K562 treated with DMSO at 1 percent for 48 hours (cell line): ENCODE measurements around the gene UGT1A7. TPM values are rescaled to one million over a fixed set of nuclear protein-coding genes. Genes with fewer than 3 reads are reported as not detected.

Source experiments
- total RNA-seq: library from RNA; unstranded; fragments of 300-600 nt; gene quantifications from 2 replicates; pipeline ENCODE4 v1.2.3, GENCODE V29; 2022; ENCODE audit warnings: low replicate concordance; ENCODE audit errors: extremely low read depth

UGT1A7 gene
- total RNA-seq = not detected in 2 replicates

GRCh38 chr2:233681521-233682099 lies at the start of gene UGT1A7:
TSS of gene UGT1A7 (plus strand) at chr2:233681901. CDS start at chr2:233681938, 37 bp downstream.

GRCh38 chr2:233636306-233636705 lies 45.4 kb upstream of the UGT1A7 start, which contains the start of gene UGT1A10:
TSS of gene UGT1A10 (plus strand) at chr2:233636448. CDS start at chr2:233636523, 75 bp downstream.

GRCh38 chr2:233671290-233672161 lies 10.2 kb upstream of the UGT1A7 start, which contains the start of gene UGT1A9:
TSS of gene UGT1A9 (plus strand) at chr2:233671898. CDS start at chr2:233671935, 37 bp downstream.

GRCh38 chr2:233692648-233693047 lies 10.9 kb downstream of the UGT1A7 start, which contains the start of gene UGT1A6:
TSS of gene UGT1A6 (plus strand) at chr2:233692890. CDS start at chr2:233693005, 115 bp downstream.

GRCh38 chr2:233712611-233713261 lies 31.0 kb downstream of the UGT1A7 start, which contains the start of gene UGT1A5:
TSS of gene UGT1A5 (plus strand) at chr2:233712907. CDS start at chr2:233712992, 85 bp downstream.

GRCh38 chr2:233718552-233718951 lies 36.9 kb downstream of the UGT1A7 start, which contains the start of gene UGT1A4:
TSS of gene UGT1A4 (plus strand) at chr2:233718736. CDS start at chr2:233718821, 85 bp downstream.

GRCh38 chr2:233728723-233729301 lies 47.1 kb downstream of the UGT1A7 start, which contains the start of gene UGT1A3:
TSS of gene UGT1A3 (plus strand) at chr2:233729042. CDS start at chr2:233729127, 85 bp downstream.

GRCh38 chr2:233760043-233760442 lies 78.3 kb downstream of the UGT1A7 start, which contains the start of gene UGT1A1:
TSS of gene UGT1A1 (plus strand) at chr2:233760270. CDS start at chr2:233760288, 18 bp downstream.

GRCh38 chr2:233778030-233778429 lies 96.3 kb downstream of the UGT1A7 start, which contains the start of gene MROH2A:
TSS of gene MROH2A (plus strand) at chr2:233778330. CDS start at chr2:233779359, 1,029 bp downstream.

Other genes starting within 250 kb of the UGT1A7 start
- gene USP40, start 115.1 kb upstream of the UGT1A7 start, total RNA-seq = not detected in 2 replicates
- gene UGT1A8, start 64.3 kb upstream of the UGT1A7 start, total RNA-seq = not detected in 2 replicates
- not detected in 2 replicates for gene UGT1A10, start 45.5 kb upstream of the UGT1A7 start, total RNA-seq
- not detected in 2 replicates for gene UGT1A9, start 10.0 kb upstream of the UGT1A7 start, total RNA-seq
- gene UGT1A6, start 11.0 kb downstream of the UGT1A7 start, total RNA-seq = not detected in 2 replicates
- gene UGT1A5, start 31.0 kb downstream of the UGT1A7 start, total RNA-seq = not detected in 2 replicates
- not detected in 2 replicates for gene UGT1A4, start 36.8 kb downstream of the UGT1A7 start, total RNA-seq
- not detected in 2 replicates for gene UGT1A3, start 47.1 kb downstream of the UGT1A7 start, total RNA-seq
- not detected in 2 replicates for gene UGT1A1, start 78.4 kb downstream of the UGT1A7 start, total RNA-seq
- not detected in 2 replicates for gene MROH2A, start 96.4 kb downstream of the UGT1A7 start, total RNA-seq
- not detected in 2 replicates for gene HJURP, start 172.6 kb downstream of the UGT1A7 start, total RNA-seq
- not detected in 2 replicates for gene TRPM8, start 235.5 kb downstream of the UGT1A7 start, total RNA-seq